Esophagus squamous epithelium (tissue), 5 donors: Measurements from ENCODE around the gene LAMA5. TPM values are rescaled to one million over a fixed set of nuclear protein-coding genes. Genes with fewer than 3 reads are reported as not detected.

Source experiments
- DNase-seq: peaks from one replicate; lab custom pipeline; 2025; lab: John Stamatoyannopoulos, UW
- H3K27ac ChIP-seq, 4 donors: fragments of 200-600 bp; sonication (generic); one replicate each; pipeline ENCODE4 v1.5.1; 2016 to 2019; ENCODE audit warnings: mild to moderate bottlenecking in 1 of 4
- H3K27me3 ChIP-seq, 4 donors: fragments of 200-600 bp; sonication (generic); 1 replicate in 3 of 4; 2 replicates in 1 of 4; pipeline versions ENCODE4 v1.5.1 to v1.6.0; 2017 to 2021; ENCODE audit warnings: antibody characterized with exemption in 1 of 4
- H3K36me3 ChIP-seq, 3 donors: fragments of 200-600 bp; sonication (generic); one replicate each; pipeline ENCODE4 v1.5.1; 2016 to 2019
- H3K4me1 ChIP-seq, 3 donors: fragments of 200-600 bp; sonication (generic); one replicate each; pipeline ENCODE4 v1.5.1; 2017 to 2019
- H3K4me3 ChIP-seq, 4 donors: fragments of 200-600 bp; sonication (generic); 1 replicate in 3 of 4; 2 replicates in 1 of 4; pipeline ENCODE4 v1.5.1; 2016 to 2019; ENCODE audit warnings: mild to moderate bottlenecking in 2 of 4, moderate library complexity in 1 of 4
- H3K9me3 ChIP-seq, 3 donors: fragments of 200-600 bp; sonication (generic); one replicate each; pipeline ENCODE4 v1.5.1; 2016 to 2019
- POLR2A ChIP-seq, 4 donors: fragments of 450-650 bp; IDR thresholded peaks; one replicate each; pipeline ENCODE4 v1.6.1; 2017; ENCODE audit warnings: antibody characterized with exemption in 4 of 4, mild to moderate bottlenecking in 4 of 4, moderate library complexity in 3 of 4
- WGBS, 2 donors: methylation state at CpG; one replicate each; pipeline ENCODE4 v1.1.5; 2018; 5-methylcytosine and 5-hydroxymethylcytosine counted together
- intact Hi-C: fragments of 100-400 bp; cut with DNase I; formaldehyde crosslinking; loops from one replicate; pipeline ENCODE4 v1.15.0; 2022
- total RNA-seq, 4 donors: library from RNA; depleted of rRNA; stranded (reverse); fragments of >200 nt; gene quantifications; one replicate each; pipeline ENCODE4 v1.1.0, GENCODE V29; 2016
- TF ChIP-seq, protein P1 (sequence below), 6 experiments: fragments of 450-650 bp in 4 of 6; fragments of 200-600 bp in 2 of 6; sonication (generic) in 2 of 6; IDR thresholded peaks; one replicate each; pipeline ENCODE4 v1.5.1; 2016 to 2019; ENCODE audit warnings: antibody characterized with exemption in 6 of 6, mild to moderate bottlenecking in 4 of 6, moderate library complexity in 4 of 6
- donor health status: DM: yes; HTN: yes; CAD: no.

Gene LAMA5
- total RNA-seq, 4 donors from 2014 or later, result 60.4 to 127 (median 98.9) TPM

DNA sequence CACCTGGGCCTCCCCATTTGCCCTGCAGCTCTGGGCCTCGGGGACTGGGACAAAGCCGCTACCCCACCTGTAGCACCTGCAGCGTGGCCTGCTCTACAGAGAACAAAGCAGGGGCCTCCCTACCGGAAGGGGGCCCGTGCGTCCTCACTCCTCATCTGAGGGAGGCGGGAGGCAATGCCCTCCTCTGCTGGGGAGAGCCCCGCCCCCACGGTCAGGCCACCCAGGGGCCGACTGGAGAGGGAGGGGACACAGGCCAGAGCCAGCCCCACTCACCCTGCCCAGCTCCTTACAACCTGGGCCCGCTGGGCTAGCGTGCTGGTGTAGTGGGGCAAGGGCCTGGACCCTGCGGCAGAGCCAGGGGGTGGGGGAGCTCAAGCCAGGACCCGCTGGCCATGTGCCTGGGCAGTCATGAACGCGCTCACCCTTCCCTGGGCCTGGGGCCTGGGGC, 8.0 kb downstream of the LAMA5 start:
- 100% methylated on average over 1 of the region's 16 CpGs; no CpG with 5 or more reads in 1 of the 2 donors for WGBS, 2 donors

DNA sequence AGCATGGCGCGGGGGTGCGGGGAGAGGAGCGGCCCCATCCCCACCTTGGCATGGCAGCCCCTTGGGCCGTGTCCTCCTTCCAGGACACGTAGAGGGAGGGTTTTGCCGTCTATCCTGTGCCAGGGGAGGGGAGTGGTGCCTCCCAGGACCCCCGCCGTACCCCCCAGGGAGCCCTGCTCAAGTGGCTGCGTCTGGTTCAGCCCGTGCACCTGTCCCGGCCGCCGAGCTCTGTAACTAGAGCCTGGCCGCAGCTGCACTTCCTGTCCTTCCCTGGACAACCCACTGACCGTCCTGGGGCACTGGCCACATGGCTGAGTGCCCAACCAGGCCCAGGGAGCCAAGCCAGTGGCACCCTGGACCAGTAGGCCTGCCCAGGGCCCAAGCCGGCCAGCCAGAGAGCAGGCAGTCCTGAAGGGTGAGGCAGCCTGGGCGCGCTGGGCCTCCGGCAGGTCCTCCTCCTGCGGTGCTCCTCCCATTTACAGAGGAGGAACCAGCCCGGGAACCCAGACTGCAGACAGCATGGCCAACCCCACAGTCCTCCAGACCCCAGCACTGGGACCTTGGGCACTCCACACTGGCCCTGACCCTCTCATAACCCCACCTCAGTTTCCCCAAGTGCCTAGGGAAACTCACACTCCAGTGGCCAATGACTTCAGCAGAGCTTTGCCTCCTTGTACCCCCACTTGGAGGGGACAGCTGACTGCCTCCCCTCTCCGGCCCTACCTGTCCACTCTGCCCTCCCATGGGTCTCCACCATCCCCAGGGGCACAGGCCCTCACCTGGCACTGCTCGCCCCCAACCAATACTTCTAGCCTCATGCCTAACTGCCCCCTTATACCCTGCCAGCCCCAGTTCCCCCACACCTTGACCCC, 8.7 kb downstream of the LAMA5 start:
- DNase-seq, result no peak
- 58 to 60% methylated on average over 4 to 6 of the region's 24 CpGs for WGBS, 2 donors
- intact Hi-C loops, result no loop called here
- peaks cover 0 to 11% (median 0%) of the 10 kb centered on the region in 3 donors for H3K36me3 ChIP-seq
- H3K4me1 ChIP-seq, result peaks cover 93 to 99% (median 96%) of the 10 kb centered on the region in 3 donors
- TF ChIP-seq, protein P1, sequence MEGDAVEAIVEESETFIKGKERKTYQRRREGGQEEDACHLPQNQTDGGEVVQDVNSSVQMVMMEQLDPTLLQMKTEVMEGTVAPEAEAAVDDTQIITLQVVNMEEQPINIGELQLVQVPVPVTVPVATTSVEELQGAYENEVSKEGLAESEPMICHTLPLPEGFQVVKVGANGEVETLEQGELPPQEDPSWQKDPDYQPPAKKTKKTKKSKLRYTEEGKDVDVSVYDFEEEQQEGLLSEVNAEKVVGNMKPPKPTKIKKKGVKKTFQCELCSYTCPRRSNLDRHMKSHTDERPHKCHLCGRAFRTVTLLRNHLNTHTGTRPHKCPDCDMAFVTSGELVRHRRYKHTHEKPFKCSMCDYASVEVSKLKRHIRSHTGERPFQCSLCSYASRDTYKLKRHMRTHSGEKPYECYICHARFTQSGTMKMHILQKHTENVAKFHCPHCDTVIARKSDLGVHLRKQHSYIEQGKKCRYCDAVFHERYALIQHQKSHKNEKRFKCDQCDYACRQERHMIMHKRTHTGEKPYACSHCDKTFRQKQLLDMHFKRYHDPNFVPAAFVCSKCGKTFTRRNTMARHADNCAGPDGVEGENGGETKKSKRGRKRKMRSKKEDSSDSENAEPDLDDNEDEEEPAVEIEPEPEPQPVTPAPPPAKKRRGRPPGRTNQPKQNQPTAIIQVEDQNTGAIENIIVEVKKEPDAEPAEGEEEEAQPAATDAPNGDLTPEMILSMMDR (IDR thresholded peaks at IDR 0.05), result no peak
- no peak for TF ChIP-seq POLR2A (IDR thresholded peaks at IDR 0.05)
- peak overlapping the region in 3 of 4 donors; percentile 3 to 43 (median 7) for H3K4me3 ChIP-seq
- peak overlapping the region; percentile 91 to 93 (median 92) for H3K27ac ChIP-seq
- H3K9me3 ChIP-seq, result no peaks in the 10 kb centered on the region
- no peaks in the 10 kb centered on the region for H3K27me3 ChIP-seq

More for the DNA sequence above, 8.0 kb downstream of the LAMA5 start:
- peaks cover 0 to 11% (median 0%) of the 10 kb centered on the region in 3 donors for H3K36me3 ChIP-seq
- H3K4me3 ChIP-seq, result peak overlapping the region in 1 of 4 donors; percentile 43
- no peaks in the 10 kb centered on the region for H3K9me3 ChIP-seq
- no peak for DNase-seq
- intact Hi-C loops, result no loop called here
- TF ChIP-seq, protein P1 (IDR thresholded peaks at IDR 0.05), result no peak
- no peak for TF ChIP-seq POLR2A (IDR thresholded peaks at IDR 0.05)
- H3K27ac ChIP-seq, result peak overlapping the region; percentile 91 to 93 (median 92)
- peaks cover 93 to 99% (median 96%) of the 10 kb centered on the region in 3 donors for H3K4me1 ChIP-seq
- H3K27me3 ChIP-seq, result no peaks in the 10 kb centered on the region

DNA sequence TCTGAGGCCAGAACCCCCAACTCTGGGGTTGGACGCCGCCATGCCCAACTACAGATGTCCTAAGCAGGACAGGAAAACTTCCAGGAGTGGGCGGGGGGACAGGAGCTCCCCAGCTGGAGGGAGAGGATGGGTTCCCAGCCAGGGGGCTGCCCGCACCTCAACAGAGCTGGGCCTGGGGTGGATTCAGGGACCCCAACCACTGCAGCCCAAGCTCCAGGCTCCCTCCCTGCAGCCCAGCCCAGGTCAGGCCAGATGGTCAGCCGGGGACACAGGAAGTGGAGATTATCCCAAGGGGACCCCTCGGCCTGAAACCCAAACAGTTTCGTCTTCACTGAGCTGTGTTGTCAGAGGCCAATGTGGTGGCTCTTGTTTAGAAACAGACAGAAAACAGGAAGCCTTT, 9.4 kb downstream of the LAMA5 start:
- intact Hi-C loops, result no loop called here
- H3K9me3 ChIP-seq, result no peaks in the 10 kb centered on the region
- no peak for DNase-seq
- no peaks in the 10 kb centered on the region for H3K27me3 ChIP-seq
- peaks cover 0 to 11% (median 0%) of the 10 kb centered on the region in 3 donors for H3K36me3 ChIP-seq
- TF ChIP-seq POLR2A (IDR thresholded peaks at IDR 0.05), result no peak
- TF ChIP-seq, protein P1 (IDR thresholded peaks at IDR 0.05), result no peak
- peak overlapping the region; percentile 91 to 93 (median 92) for H3K27ac ChIP-seq
- H3K4me1 ChIP-seq, result peaks cover 93 to 99% (median 96%) of the 10 kb centered on the region in 3 donors
- 71% methylated on average over 3 of the region's 7 CpGs; no CpG with 5 or more reads in 1 of the 2 donors for WGBS, 2 donors
- peak overlapping the region in 3 of 4 donors; percentile 0 to 43 (median 18) for H3K4me3 ChIP-seq

DNA sequence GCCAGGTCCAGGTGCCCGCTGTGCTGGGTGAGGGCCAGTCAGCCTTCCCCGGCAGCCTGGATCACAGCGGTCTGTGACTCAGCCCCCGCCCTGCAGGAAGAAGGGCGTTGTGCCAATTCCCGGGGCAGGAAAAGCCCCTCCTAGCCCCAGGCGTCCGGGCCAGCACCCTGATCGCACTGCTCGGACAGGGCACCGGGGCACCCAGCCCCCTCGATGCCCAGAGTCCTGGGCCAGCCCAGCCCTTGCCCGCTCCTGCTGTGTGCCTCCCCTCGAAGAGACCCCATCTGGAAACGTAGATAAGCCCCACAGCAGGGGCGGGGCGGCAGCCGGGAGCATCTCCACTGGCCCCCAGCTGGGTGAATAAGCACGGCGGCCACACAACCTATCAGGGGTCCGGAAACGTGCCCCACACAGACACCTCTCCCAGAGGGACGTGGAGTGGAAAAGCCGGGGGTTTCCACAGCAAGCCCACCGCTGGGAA, 9.9 kb downstream of the LAMA5 start:
- intact Hi-C loops, result no loop called here
- peaks cover 91 to 99% (median 96%) of the 10 kb centered on the region in 3 donors for H3K4me1 ChIP-seq
- H3K9me3 ChIP-seq, result no peaks in the 10 kb centered on the region
- TF ChIP-seq POLR2A (IDR thresholded peaks at IDR 0.05), result no peak
- TF ChIP-seq, protein P1 (IDR thresholded peaks at IDR 0.05), result no peak
- H3K36me3 ChIP-seq, result peaks cover 0 to 13% (median 0%) of the 10 kb centered on the region in 3 donors
- H3K27me3 ChIP-seq, result no peaks in the 10 kb centered on the region
- peak overlapping the region in 3 of 4 donors; percentile 0 to 43 (median 18) for H3K4me3 ChIP-seq
- H3K27ac ChIP-seq, result peak overlapping the region; percentile 91 to 93 (median 92)
- WGBS, 2 donors, result 80% methylated on average over 1 of the region's 25 CpGs; no CpG with 5 or more reads in 1 of the 2 donors
- DNase-seq, result no peak
